BLaER1 (cell line): ENCODE results near the gene CEBPB.

Experiments used
- H3K27ac ChIP-seq: shearing (Covaris generic); formaldehyde crosslinking; 2 replicates; pipeline ENCODE4 v1.8.1; 2022
- H3K27me3 ChIP-seq: shearing (Covaris generic); formaldehyde crosslinking; 2 replicates; pipeline ENCODE4 v1.8.1; 2022
- H3K36me3 ChIP-seq: shearing (Covaris generic); formaldehyde crosslinking; 2 replicates; pipeline ENCODE4 v1.8.1; 2022
- H3K4me1 ChIP-seq: shearing (Covaris generic); formaldehyde crosslinking; 2 replicates; pipeline ENCODE4 v1.8.1; 2022
- H3K4me2 ChIP-seq: shearing (Covaris generic); formaldehyde crosslinking; 2 replicates; pipeline ENCODE4 v1.8.1; 2022
- H3K4me3 ChIP-seq: shearing (Covaris generic); formaldehyde crosslinking; 2 replicates; pipeline ENCODE4 v1.8.1; 2022
- H3K9ac ChIP-seq: shearing (Covaris generic); formaldehyde crosslinking; 2 replicates; pipeline ENCODE4 v1.8.1; 2022
- H3K9me3 ChIP-seq: shearing (Covaris generic); formaldehyde crosslinking; 2 replicates; pipeline ENCODE4 v1.8.1; 2022
- H4K20me1 ChIP-seq: shearing (Covaris generic); formaldehyde crosslinking; 2 replicates; pipeline ENCODE4 v1.8.1; 2022
- Cebpa-rat ChIP-seq: shearing (Covaris generic); IDR thresholded peaks from 2 replicates; pipeline ENCODE4 v1.8.1; 2022

CEBPB gene

GRCh38 chr20:50190251-50191064 lies at the start of gene CEBPB:
Gene CEBPB, plus strand, starts transcription at chr20:50190830. Its CDS starts 204 bp downstream, at chr20:50191034.
- no peaks in the 10 kb centered on the region for H3K9me3 ChIP-seq
- H3K27me3 ChIP-seq: no peaks in the 10 kb centered on the region
- peak within 1 kb of the TSS; percentile 97 for H3K4me2 ChIP-seq
- peaks cover 8% of the 10 kb centered on the region; the same call in 1 of the 2 replicates for H3K36me3 ChIP-seq
- H4K20me1 ChIP-seq: peaks cover 28% of the 10 kb centered on the region
- H3K9ac ChIP-seq: peak within 1 kb of the TSS; percentile 94
- peak within 1 kb of the TSS; percentile 91 for H3K27ac ChIP-seq
- H3K4me3 ChIP-seq: peak within 1 kb of the TSS; percentile 88
- TF ChIP-seq Cebpa-rat: no peak
- peaks cover 20% of the 10 kb centered on the region for H3K4me1 ChIP-seq

- H3K4me2 ChIP-seq: no peak overlapping the region
- no peaks in the 10 kb centered on the region for H3K27me3 ChIP-seq
- TF ChIP-seq Cebpa-rat: no peak
- H3K4me3 ChIP-seq: no peak overlapping the region
- no peaks in the 10 kb centered on the region for H3K9me3 ChIP-seq
- peaks cover 74% of the 10 kb centered on the region for H4K20me1 ChIP-seq
- no peak overlapping the region for H3K27ac ChIP-seq
- H3K9ac ChIP-seq: no peak overlapping the region
- H3K4me1 ChIP-seq: peaks cover 15% of the 10 kb centered on the region
- peaks cover 88% of the 10 kb centered on the region for H3K36me3 ChIP-seq
Observed at GRCh38 chr20:50141018-50141675, 49.5 kb upstream of the CEBPB start.

- Histone ChIP-seq H3K9me3 (no peaks in the 10 kb centered on the region), H3K36me3 (peaks cover 80% of the 10 kb centered on the region), H3K9ac (no peak overlapping the region), H3K4me2 (no peak overlapping the region), H3K4me1 (peaks cover 24% of the 10 kb centered on the region), H3K4me3 (no peak overlapping the region), H3K27ac (no peak overlapping the region), H3K27me3 (no peaks in the 10 kb centered on the region), H4K20me1 (peaks cover 66% of the 10 kb centered on the region)
- no peak for TF ChIP-seq Cebpa-rat
Observed at GRCh38 chr20:50141811-50142561, 48.6 kb upstream of the CEBPB start.

- Histone ChIP-seq H3K36me3 (peaks cover 72% of the 10 kb centered on the region), H3K4me2 (no peak overlapping the region), H3K27ac (no peak overlapping the region), H3K4me1 (peaks cover 32% of the 10 kb centered on the region), H3K9ac (no peak overlapping the region), H3K27me3 (no peaks in the 10 kb centered on the region), H3K9me3 (no peaks in the 10 kb centered on the region), H3K4me3 (no peak overlapping the region), H4K20me1 (peaks cover 58% of the 10 kb centered on the region)
- no peak for TF ChIP-seq Cebpa-rat
Observed at GRCh38 chr20:50142812-50143211, 47.8 kb upstream of the CEBPB start.

- Histone ChIP-seq H3K27me3 (no peaks in the 10 kb centered on the region), H3K4me3 (no peak overlapping the region), H4K20me1 (peaks cover 57% of the 10 kb centered on the region), H3K27ac (no peak overlapping the region), H3K4me2 (no peak overlapping the region), H3K9me3 (no peaks in the 10 kb centered on the region), H3K4me1 (peaks cover 33% of the 10 kb centered on the region), H3K36me3 (peaks cover 71% of the 10 kb centered on the region), H3K9ac (no peak overlapping the region)
- no peak for TF ChIP-seq Cebpa-rat
Observed at GRCh38 chr20:50144362-50144761, 46.3 kb upstream of the CEBPB start.

GRCh38 chr20:50145566-50145965 lies 45.1 kb upstream of the CEBPB start:
- Histone ChIP-seq H3K9ac (no peak overlapping the region), H3K36me3 (peaks cover 68% of the 10 kb centered on the region), H4K20me1 (peaks cover 55% of the 10 kb centered on the region), H3K4me3 (no peak overlapping the region), H3K4me2 (peak overlapping the region; percentile 82), H3K27me3 (no peaks in the 10 kb centered on the region), H3K27ac (peak overlapping the region; percentile 90), H3K4me1 (peaks cover 39% of the 10 kb centered on the region), H3K9me3 (no peaks in the 10 kb centered on the region)
- no peak for TF ChIP-seq Cebpa-rat

GRCh38 chr20:50146214-50146613 lies 44.4 kb upstream of the CEBPB start:
- Histone ChIP-seq H3K4me3 (no peak overlapping the region), H3K27ac (peak overlapping the region; percentile 90), H3K9ac (peak overlapping the region; percentile 78), H3K36me3 (peaks cover 68% of the 10 kb centered on the region), H3K4me1 (peaks cover 46% of the 10 kb centered on the region), H3K9me3 (no peaks in the 10 kb centered on the region), H3K27me3 (no peaks in the 10 kb centered on the region), H3K4me2 (peak overlapping the region; percentile 82), H4K20me1 (peaks cover 55% of the 10 kb centered on the region)
- no peak for TF ChIP-seq Cebpa-rat

- peak overlapping the region; percentile 78 for H3K9ac ChIP-seq
- peaks cover 54% of the 10 kb centered on the region for H3K4me1 ChIP-seq
- H3K4me3 ChIP-seq: peak overlapping the region; percentile 50
- H3K27me3 ChIP-seq: no peaks in the 10 kb centered on the region
- no peaks in the 10 kb centered on the region for H3K9me3 ChIP-seq
- peaks cover 63% of the 10 kb centered on the region for H3K36me3 ChIP-seq
- H3K27ac ChIP-seq: peak overlapping the region; percentile 90
- peak overlapping the region; percentile 82 for H3K4me2 ChIP-seq
- H4K20me1 ChIP-seq: peaks cover 55% of the 10 kb centered on the region
- TF ChIP-seq Cebpa-rat: no peak
Observed at GRCh38 chr20:50146732-50147662, 43.6 kb upstream of the CEBPB start.
